Stomach smooth muscle (tissue), 2 donors: ENCODE results near the gene MAP1A.

Experiments
- H3K27ac ChIP-seq: one replicate; pipeline ENCODE4 v1.7.0; 2013; ENCODE audit warnings: mild to moderate bottlenecking, low read length, inconsistent platforms
- H3K27me3 ChIP-seq, 2 donors: one replicate each; pipeline ENCODE4 v1.7.0; 2013; ENCODE audit warnings: low read length in 2 of 2; ENCODE audit not compliant: insufficient read depth in 2 of 2, control insufficient read depth in 1 of 2
- H3K36me3 ChIP-seq, 2 donors: one replicate each; pipeline ENCODE4 v1.7.0; 2013; ENCODE audit warnings: low read length in 2 of 2; ENCODE audit not compliant: control insufficient read depth in 2 of 2, insufficient read depth in 2 of 2
- H3K4me1 ChIP-seq: one replicate; pipeline ENCODE4 v1.7.0; 2013; ENCODE audit warnings: low read length; ENCODE audit not compliant: control insufficient read depth, insufficient read depth
- H3K4me3 ChIP-seq, 2 donors: one replicate each; pipeline ENCODE4 v1.7.0; 2013; ENCODE audit warnings: low read length in 2 of 2
- H3K9ac ChIP-seq, 2 donors: one replicate each; pipeline ENCODE4 v1.7.0; 2013; ENCODE audit warnings: low read length in 2 of 2, mild to moderate bottlenecking in 1 of 2
- H3K9me3 ChIP-seq, 2 donors: one replicate each; pipeline ENCODE4 v1.7.0; 2013; ENCODE audit warnings: low read length in 2 of 2; ENCODE audit not compliant: control insufficient read depth in 2 of 2
- donor health status: healthy.
- donor health status: Pancreatic carcinoma.

MAP1A gene

GRCh38 chr15:43522247-43522646 lies 4.8 kb downstream of the MAP1A start:
- no peaks in the 10 kb centered on the region for H3K27me3 ChIP-seq
- peaks cover 50 to 58% of the 10 kb centered on the region in 2 donors for H3K36me3 ChIP-seq
- no peak overlapping the region for H3K4me3 ChIP-seq
- no peak overlapping the region for H3K9ac ChIP-seq
- H3K4me1 ChIP-seq, result peaks cover 20% of the 10 kb centered on the region
- H3K9me3 ChIP-seq, result no peaks in the 10 kb centered on the region
- H3K27ac ChIP-seq, result no peak overlapping the region

DNA sequence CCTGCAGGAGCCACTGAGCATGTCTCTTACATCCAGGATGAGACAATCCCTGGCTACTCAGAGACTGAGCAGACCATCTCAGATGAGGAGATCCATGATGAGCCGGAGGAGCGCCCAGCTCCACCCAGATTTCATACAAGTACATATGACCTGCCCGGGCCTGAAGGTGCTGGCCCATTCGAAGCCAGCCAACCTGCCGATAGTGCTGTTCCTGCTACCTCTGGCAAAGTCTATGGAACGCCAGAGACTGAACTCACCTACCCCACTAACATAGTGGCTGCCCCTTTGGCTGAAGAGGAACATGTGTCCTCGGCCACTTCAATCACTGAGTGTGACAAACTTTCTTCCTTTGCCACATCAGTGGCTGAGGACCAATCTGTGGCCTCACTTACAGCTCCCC lies 6.2 kb downstream of the MAP1A start:
- Histone ChIP-seq H3K9me3 (no peaks in the 10 kb centered on the region), H3K4me3 (no peak overlapping the region), H3K27me3 (no peaks in the 10 kb centered on the region), H3K27ac (no peak overlapping the region), H3K9ac (no peak overlapping the region), H3K36me3 (peaks cover 50 to 60% of the 10 kb centered on the region in 2 donors), H3K4me1 (peaks cover 10% of the 10 kb centered on the region)

- Histone ChIP-seq H3K9me3 (no peaks in the 10 kb centered on the region), H3K27me3 (no peaks in the 10 kb centered on the region), H3K4me3 (no peak overlapping the region), H3K27ac (no peak overlapping the region), H3K36me3 (peaks cover 50 to 60% of the 10 kb centered on the region in 2 donors), H3K4me1 (peaks cover 5% of the 10 kb centered on the region), H3K9ac (no peak overlapping the region)
Measured at GRCh38 chr15:43524254-43524845, 6.9 kb downstream of the MAP1A start.

GRCh38 chr15:43525131-43525530 lies 7.7 kb downstream of the MAP1A start:
- H3K27me3 ChIP-seq, result no peaks in the 10 kb centered on the region
- H3K27ac ChIP-seq, result no peak overlapping the region
- H3K36me3 ChIP-seq, result peaks cover 56 to 67% of the 10 kb centered on the region in 2 donors

DNA sequence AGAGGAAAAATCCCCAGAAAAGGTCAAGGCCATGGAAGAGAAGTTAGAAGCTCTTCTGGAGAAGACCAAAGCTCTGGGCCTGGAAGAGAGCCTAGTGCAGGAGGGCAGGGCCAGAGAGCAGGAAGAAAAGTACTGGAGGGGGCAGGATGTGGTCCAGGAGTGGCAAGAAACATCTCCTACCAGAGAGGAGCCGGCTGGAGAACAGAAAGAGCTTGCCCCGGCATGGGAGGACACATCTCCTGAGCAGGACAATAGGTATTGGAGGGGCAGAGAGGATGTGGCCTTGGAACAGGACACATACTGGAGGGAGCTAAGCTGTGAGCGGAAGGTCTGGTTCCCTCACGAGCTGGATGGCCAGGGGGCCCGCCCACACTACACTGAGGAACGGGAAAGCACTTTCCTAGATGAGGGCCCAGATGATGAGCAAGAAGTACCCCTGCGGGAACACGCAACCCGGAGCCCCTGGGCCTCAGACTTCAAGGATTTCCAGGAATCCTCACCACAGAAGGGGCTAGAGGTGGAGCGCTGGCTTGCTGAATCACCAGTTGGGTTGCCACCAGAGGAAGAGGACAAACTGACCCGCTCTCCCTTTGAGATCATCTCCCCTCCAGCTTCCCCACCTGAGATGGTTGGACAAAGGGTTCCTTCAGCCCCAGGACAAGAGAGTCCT lies 9.0 kb downstream of the MAP1A start:
- Histone ChIP-seq H3K4me3 (no peak overlapping the region), H3K36me3 (peaks cover 44 to 57% of the 10 kb centered on the region in 2 donors), H3K9ac (no peak overlapping the region), H3K9me3 (no peaks in the 10 kb centered on the region), H3K27ac (no peak overlapping the region), H3K4me1 (no peaks in the 10 kb centered on the region), H3K27me3 (no peaks in the 10 kb centered on the region)

More at GRCh38 chr15:43525131-43525530, 7.7 kb downstream of the MAP1A start:
- H3K9ac ChIP-seq, result no peak overlapping the region
- H3K4me1 ChIP-seq, result no peaks in the 10 kb centered on the region
- H3K9me3 ChIP-seq, result no peaks in the 10 kb centered on the region
- H3K4me3 ChIP-seq, result no peak overlapping the region

GRCh38 chr15:43527016-43527801 lies 9.8 kb downstream of the MAP1A start:
- Histone ChIP-seq H3K36me3 (peaks cover 36 to 49% of the 10 kb centered on the region in 2 donors), H3K4me1 (no peaks in the 10 kb centered on the region), H3K27ac (no peak overlapping the region)

GRCh38 chr15:43527802-43528541 lies 10.6 kb downstream of the MAP1A start:
- Histone ChIP-seq H3K4me3 (no peak overlapping the region), H3K9ac (no peak overlapping the region), H3K36me3 (peaks cover 29 to 42% of the 10 kb centered on the region in 2 donors)

More at GRCh38 chr15:43527016-43527801, 9.8 kb downstream of the MAP1A start:
- Histone ChIP-seq H3K9ac (no peak overlapping the region), H3K4me3 (no peak overlapping the region), H3K27me3 (no peaks in the 10 kb centered on the region), H3K9me3 (no peaks in the 10 kb centered on the region)

DNA sequence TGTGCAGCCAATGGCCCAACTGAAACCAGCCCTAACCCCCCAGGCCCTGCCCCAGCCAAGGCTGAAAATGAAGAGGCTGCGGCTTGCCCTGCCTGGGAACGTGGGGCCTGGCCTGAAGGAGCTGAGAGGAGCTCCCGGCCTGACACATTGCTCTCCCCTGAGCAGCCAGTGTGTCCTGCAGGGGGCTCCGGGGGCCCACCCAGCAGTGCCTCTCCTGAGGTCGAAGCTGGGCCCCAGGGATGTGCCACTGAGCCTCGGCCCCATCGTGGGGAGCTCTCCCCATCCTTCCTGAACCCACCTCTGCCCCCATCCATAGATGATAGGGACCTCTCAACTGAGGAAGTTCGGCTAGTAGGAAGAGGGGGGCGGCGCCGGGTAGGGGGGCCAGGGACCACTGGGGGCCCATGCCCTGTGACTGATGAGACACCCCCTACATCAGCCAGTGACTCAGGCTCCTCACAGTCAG lies 11.2 kb downstream of the MAP1A start:
- no peaks in the 10 kb centered on the region for H3K9me3 ChIP-seq
- H3K4me3 ChIP-seq, result no peak overlapping the region
- H3K36me3 ChIP-seq, result peaks cover 25 to 36% of the 10 kb centered on the region in 2 donors
- H3K9ac ChIP-seq, result no peak overlapping the region
- H3K27ac ChIP-seq, result no peak overlapping the region
- no peaks in the 10 kb centered on the region for H3K27me3 ChIP-seq
- no peaks in the 10 kb centered on the region for H3K4me1 ChIP-seq

More at GRCh38 chr15:43527802-43528541, 10.6 kb downstream of the MAP1A start:
- Histone ChIP-seq H3K9me3 (no peaks in the 10 kb centered on the region), H3K27me3 (no peaks in the 10 kb centered on the region), H3K27ac (no peak overlapping the region), H3K4me1 (no peaks in the 10 kb centered on the region)

GRCh38 chr15:43529141-43529540 lies 11.7 kb downstream of the MAP1A start:
- peaks cover 22 to 34% of the 10 kb centered on the region in 2 donors for H3K36me3 ChIP-seq
- H3K9ac ChIP-seq, result no peak overlapping the region
- no peak overlapping the region for H3K4me3 ChIP-seq
- no peak overlapping the region for H3K27ac ChIP-seq
- no peaks in the 10 kb centered on the region for H3K27me3 ChIP-seq
- H3K4me1 ChIP-seq, result no peaks in the 10 kb centered on the region
- H3K9me3 ChIP-seq, result no peaks in the 10 kb centered on the region

DNA sequence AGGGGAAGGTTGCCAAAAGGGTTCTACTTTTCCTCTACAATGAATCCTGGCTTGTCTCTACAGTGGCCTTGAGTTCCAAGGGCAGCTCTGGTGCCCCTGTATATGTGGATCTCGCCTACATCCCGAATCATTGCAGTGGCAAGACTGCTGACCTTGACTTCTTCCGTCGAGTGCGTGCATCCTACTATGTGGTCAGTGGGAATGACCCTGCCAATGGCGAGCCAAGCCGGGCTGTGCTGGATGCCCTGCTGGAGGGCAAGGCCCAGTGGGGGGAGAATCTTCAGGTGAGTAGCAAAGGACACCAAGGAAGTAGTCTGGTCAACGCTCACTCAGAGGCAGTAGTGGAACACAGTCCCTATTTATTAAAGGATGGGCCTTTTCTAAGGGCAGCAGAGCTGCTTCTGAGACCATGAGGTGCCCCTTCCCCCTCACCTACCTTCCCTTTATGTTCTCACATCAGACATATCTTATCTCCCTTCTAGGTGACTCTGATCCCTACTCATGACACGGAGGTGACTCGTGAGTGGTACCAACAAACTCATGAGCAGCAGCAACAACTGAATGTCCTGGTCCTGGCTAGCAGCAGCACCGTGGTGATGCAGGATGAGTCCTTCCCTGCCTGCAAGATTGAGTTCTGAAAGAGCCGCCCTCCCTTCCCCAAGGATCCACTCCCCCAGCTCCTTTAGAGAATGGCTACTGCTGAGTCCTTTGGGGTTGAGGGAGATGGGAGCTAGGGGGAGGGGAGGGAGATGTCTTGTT lies 12.4 kb downstream of the MAP1A start:
- no peaks in the 10 kb centered on the region for H3K27me3 ChIP-seq
- no peaks in the 10 kb centered on the region for H3K9me3 ChIP-seq
- no peak overlapping the region for H3K4me3 ChIP-seq
- H3K27ac ChIP-seq, result no peak overlapping the region
- no peaks in the 10 kb centered on the region for H3K4me1 ChIP-seq
- H3K9ac ChIP-seq, result no peak overlapping the region
- H3K36me3 ChIP-seq, result peaks cover 21 to 30% of the 10 kb centered on the region in 2 donors
